Activated naive CD4-positive, alpha-beta T cell treated with anti-CD3 and anti-CD28 coated beads, Interleukin-2, amount 50 U/mL, for 24 hours (primary cell): ENCODE measurements around the gene SIPA1.

Source experiments
- H3K27ac Mint-ChIP-seq: one replicate; pipeline ENCODE4 v1.8.0; 2021; ENCODE audit warnings: mild to moderate bottlenecking, mixed read lengths
- H3K27me3 Mint-ChIP-seq: one replicate; pipeline ENCODE4 v1.8.0; 2021; ENCODE audit warnings: mixed read lengths
- H3K36me3 Mint-ChIP-seq: one replicate; pipeline ENCODE4 v1.8.0; 2021; ENCODE audit warnings: mixed read lengths
- H3K4me1 Mint-ChIP-seq: one replicate; pipeline ENCODE4 v1.8.0; 2021; ENCODE audit warnings: mixed read lengths
- H3K4me3 Mint-ChIP-seq: one replicate; pipeline ENCODE4 v1.8.0; 2021; ENCODE audit warnings: mild to moderate bottlenecking, mixed read lengths
- H3K9me3 Mint-ChIP-seq: one replicate; pipeline ENCODE4 v1.8.0; 2021; ENCODE audit warnings: mixed read lengths

SIPA1 gene

GRCh38 chr11:65616575-65617001 lies 21.3 kb upstream of the SIPA1 start:
- H3K4me3 Mint-ChIP-seq: peak overlapping the region; percentile 95
- no peaks in the 10 kb centered on the region for H3K27me3 Mint-ChIP-seq
- H3K9me3 Mint-ChIP-seq: no peaks in the 10 kb centered on the region
- H3K4me1 Mint-ChIP-seq: peaks cover 31% of the 10 kb centered on the region
- H3K36me3 Mint-ChIP-seq: peaks cover 6% of the 10 kb centered on the region
- peak overlapping the region; percentile 88 for H3K27ac Mint-ChIP-seq

DNA sequence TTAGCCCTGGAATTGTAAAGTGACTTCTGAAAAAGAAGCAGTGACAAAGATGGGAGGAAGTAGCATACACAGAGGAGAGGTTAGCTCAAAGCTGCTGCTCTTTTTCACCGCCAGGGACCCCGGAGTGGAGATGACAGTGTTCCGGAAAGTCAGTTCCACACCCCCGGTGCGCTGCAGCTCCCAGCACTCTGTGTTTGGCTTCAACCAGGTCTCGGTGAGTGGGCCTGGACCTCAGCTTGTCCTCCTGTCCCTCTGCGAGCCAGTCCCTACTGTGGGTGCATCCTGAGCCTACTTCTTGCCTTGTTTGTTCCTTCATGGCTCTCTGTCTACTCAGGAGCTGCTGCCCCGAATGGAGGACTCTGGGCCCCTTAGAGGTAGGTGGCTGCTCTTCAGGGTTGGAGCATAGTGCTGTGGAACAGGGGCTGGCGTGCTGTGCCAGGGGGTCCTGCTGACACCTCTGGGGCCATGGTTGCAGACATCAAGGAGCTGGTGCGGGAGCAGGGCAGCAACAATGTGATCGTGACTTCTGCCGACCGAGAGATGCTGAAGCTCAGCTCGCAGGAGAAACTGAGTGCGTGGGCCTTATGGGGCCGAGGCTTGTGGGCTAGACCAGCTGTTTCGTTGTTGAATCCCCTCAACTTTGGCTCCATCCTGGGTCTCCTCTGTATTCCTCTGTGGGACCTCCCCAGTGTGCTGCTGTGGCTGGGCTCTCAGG lies 20.6 kb upstream of the SIPA1 start:
- Mint-ChIP-seq H3K27ac (peak overlapping the region; percentile 88), H3K4me3 (peak overlapping the region; percentile 95), H3K4me1 (peaks cover 26% of the 10 kb centered on the region), H3K27me3 (no peaks in the 10 kb centered on the region), H3K36me3 (peaks cover 6% of the 10 kb centered on the region), H3K9me3 (no peaks in the 10 kb centered on the region)

- no peaks in the 10 kb centered on the region for H3K9me3 Mint-ChIP-seq
- no peaks in the 10 kb centered on the region for H3K27me3 Mint-ChIP-seq
- H3K4me3 Mint-ChIP-seq: no peak overlapping the region
- no peak overlapping the region for H3K27ac Mint-ChIP-seq
- peaks cover 22% of the 10 kb centered on the region for H3K4me1 Mint-ChIP-seq
- H3K36me3 Mint-ChIP-seq: peaks cover 8% of the 10 kb centered on the region
Observed at GRCh38 chr11:65617990-65618751, 19.7 kb upstream of the SIPA1 start.

DNA sequence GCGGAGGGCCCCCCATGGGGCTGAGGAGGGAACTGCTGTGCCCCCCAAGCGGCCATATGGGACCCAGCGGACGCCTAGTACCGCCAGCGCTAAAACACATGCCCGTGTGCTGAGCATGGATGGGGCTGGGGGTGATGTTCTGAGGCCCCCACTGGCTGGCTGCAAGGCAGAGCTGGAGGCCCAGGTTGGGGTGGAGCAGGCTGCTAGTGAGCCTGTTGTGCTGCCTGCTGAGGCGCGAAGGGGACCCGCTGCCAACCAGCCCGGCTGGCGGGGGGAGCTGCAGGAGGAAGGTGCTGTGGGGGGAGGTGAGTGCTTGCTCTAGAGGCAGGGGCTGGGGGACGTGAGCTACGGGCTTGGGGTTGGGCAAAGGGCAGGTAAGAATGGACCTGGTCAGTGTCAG lies 19.1 kb upstream of the SIPA1 start:
- no peak overlapping the region for H3K4me3 Mint-ChIP-seq
- peaks cover 8% of the 10 kb centered on the region for H3K36me3 Mint-ChIP-seq
- no peak overlapping the region for H3K27ac Mint-ChIP-seq
- H3K4me1 Mint-ChIP-seq: peaks cover 20% of the 10 kb centered on the region
- H3K9me3 Mint-ChIP-seq: no peaks in the 10 kb centered on the region
- no peaks in the 10 kb centered on the region for H3K27me3 Mint-ChIP-seq

DNA sequence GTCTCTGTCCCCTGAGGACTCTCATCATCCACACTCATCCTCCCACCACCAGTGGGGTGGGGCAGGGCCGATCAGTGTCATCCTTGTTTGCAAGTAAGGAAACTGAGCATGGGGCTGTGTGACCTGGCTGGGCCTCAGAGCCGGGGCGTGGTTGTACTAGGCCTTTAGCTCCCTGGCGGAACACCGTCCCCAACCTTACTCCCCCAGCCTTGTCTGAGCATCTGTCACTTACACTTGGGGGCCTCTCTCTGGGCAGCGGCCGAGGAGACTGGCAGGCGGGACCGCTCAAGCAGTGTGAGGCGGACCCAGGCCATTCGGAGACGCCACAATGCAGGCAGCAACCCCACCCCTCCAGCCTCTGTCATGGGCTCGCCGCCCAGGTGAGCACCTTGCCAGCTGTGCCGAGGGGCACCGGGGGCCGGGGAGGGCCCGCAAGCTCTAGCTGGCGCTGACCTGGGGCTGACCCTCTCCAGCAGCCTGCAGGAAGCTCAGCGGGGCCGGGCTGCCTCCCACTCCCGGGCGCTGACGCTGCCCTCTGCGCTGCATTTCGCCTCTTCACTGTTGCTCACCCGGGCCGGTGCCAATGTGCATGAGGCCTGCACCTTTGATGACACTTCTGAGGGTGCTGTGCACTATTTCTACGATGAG lies 18.5 kb upstream of the SIPA1 start:
- H3K27ac Mint-ChIP-seq: no peak overlapping the region
- no peaks in the 10 kb centered on the region for H3K9me3 Mint-ChIP-seq
- H3K4me1 Mint-ChIP-seq: peaks cover 20% of the 10 kb centered on the region
- no peak overlapping the region for H3K4me3 Mint-ChIP-seq
- H3K36me3 Mint-ChIP-seq: peaks cover 8% of the 10 kb centered on the region
- no peaks in the 10 kb centered on the region for H3K27me3 Mint-ChIP-seq

DNA sequence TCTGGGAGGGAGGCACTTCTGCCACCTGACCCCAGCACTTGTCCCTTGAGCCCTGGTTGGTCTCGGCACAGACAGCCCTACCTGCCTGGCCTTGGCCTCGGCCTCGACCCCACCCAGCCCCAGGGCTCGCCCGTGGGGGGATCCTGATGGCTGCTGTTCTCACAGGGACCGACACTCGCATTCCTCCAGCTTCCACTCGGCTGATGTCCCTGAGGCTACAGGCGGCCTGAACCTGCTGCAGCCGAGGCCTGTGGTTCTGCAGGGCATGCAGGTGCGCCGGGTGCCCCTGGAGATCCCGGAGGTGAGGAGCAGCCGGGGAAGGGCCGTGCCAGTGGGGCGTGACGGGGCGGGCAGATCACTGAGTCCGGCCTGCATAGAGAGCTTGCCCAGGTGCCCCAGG lies 17.2 kb upstream of the SIPA1 start:
- Mint-ChIP-seq H3K9me3 (no peaks in the 10 kb centered on the region), H3K4me3 (no peak overlapping the region), H3K4me1 (peaks cover 20% of the 10 kb centered on the region), H3K27ac (no peak overlapping the region), H3K36me3 (peaks cover 8% of the 10 kb centered on the region), H3K27me3 (no peaks in the 10 kb centered on the region)

GRCh38 chr11:65621460-65621859 lies 16.4 kb upstream of the SIPA1 start:
- Mint-ChIP-seq H3K36me3 (peaks cover 9% of the 10 kb centered on the region), H3K27me3 (no peaks in the 10 kb centered on the region), H3K4me3 (no peak overlapping the region), H3K4me1 (peaks cover 25% of the 10 kb centered on the region), H3K9me3 (no peaks in the 10 kb centered on the region), H3K27ac (no peak overlapping the region)

GRCh38 chr11:65622011-65622410 lies 15.9 kb upstream of the SIPA1 start:
- peaks cover 4% of the 10 kb centered on the region for H3K36me3 Mint-ChIP-seq
- H3K9me3 Mint-ChIP-seq: no peaks in the 10 kb centered on the region
- H3K4me1 Mint-ChIP-seq: peaks cover 19% of the 10 kb centered on the region
- no peak overlapping the region for H3K4me3 Mint-ChIP-seq
- H3K27me3 Mint-ChIP-seq: no peaks in the 10 kb centered on the region
- no peak overlapping the region for H3K27ac Mint-ChIP-seq

GRCh38 chr11:65623177-65623576 lies 14.7 kb upstream of the SIPA1 start:
- Mint-ChIP-seq H3K4me3 (no peak overlapping the region), H3K4me1 (peaks cover 12% of the 10 kb centered on the region), H3K9me3 (no peaks in the 10 kb centered on the region), H3K27me3 (no peaks in the 10 kb centered on the region), H3K36me3 (peaks cover 4% of the 10 kb centered on the region), H3K27ac (no peak overlapping the region)

DNA sequence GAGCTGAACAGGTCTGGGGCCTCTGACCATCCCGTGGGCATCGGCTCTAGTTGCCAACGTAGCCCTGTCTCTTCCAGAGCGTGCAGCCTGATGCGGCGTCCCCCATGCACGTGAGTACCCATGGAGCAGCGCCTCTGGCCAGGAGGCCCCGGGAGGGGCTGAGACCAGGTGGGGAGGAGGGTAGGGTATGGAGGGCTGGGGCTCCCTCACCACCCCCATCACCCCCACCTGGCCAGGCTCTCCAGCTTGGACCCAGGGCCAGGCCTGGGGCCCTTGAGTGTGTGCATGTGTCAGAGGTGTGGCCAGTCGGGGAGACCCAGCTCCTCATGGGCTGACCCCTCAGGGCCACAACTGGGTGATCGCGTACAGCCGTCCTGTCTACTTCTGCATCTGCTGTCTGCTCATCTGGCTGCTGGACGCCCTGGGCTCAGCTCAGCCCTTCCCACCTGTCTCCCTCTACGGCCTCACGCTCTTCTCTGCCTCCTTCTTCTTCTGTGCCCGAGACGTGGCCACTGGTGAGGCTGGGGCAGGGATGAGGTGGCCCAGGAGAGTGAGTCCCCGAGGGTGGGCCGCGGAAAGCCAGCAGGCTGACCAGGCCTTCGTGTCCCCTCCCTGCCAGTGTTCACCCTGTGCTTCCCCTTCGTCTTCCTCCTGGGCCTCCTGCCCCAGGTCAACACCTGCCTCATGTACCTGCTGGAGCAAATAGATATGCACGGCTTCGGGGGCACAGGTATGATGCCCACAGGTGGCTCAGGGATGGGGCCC lies 13.9 kb upstream of the SIPA1 start:
- no peak overlapping the region for H3K4me3 Mint-ChIP-seq
- no peaks in the 10 kb centered on the region for H3K9me3 Mint-ChIP-seq
- H3K27me3 Mint-ChIP-seq: no peaks in the 10 kb centered on the region
- no peak overlapping the region for H3K27ac Mint-ChIP-seq
- H3K36me3 Mint-ChIP-seq: peaks cover 4% of the 10 kb centered on the region
- H3K4me1 Mint-ChIP-seq: peaks cover 12% of the 10 kb centered on the region

DNA sequence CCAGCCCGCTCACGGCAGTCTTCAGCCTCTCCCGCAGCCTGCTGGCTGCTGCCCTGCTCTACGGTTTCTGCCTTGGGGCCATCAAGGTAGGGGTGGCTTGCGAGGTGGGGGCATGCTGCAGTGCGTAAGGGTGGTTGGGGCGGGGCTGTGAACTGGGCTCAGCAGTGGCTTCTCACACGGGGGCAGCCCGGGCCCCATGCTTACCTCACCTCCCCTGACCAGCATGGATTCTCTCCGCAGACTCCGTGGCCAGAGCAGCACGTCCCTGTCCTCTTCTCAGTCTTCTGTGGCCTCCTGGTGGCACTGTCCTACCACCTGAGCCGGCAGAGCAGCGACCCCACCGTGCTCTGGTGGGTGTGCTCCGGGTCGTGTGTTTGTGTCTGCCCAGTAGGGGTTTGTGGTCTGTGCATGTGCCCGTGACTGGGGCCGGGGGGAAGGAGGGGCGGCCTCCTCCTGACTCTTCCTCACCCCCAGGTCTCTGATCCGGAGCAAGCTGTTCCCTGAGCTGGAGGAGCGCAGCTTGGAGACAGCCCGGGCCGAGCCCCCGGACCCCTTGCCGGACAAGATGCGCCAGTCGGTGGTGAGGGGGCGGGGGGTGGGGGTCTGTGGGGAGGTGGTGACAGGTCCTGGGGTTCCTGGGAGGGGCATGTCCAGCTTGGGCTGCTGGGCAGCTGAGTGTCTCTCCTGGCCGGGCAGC lies 12.8 kb upstream of the SIPA1 start:
- no peaks in the 10 kb centered on the region for H3K9me3 Mint-ChIP-seq
- H3K4me1 Mint-ChIP-seq: peaks cover 9% of the 10 kb centered on the region
- no peak overlapping the region for H3K4me3 Mint-ChIP-seq
- H3K27me3 Mint-ChIP-seq: no peaks in the 10 kb centered on the region
- peaks cover 7% of the 10 kb centered on the region for H3K36me3 Mint-ChIP-seq
- H3K27ac Mint-ChIP-seq: no peak overlapping the region

GRCh38 chr11:65625628-65626342 lies 12.1 kb upstream of the SIPA1 start:
- no peaks in the 10 kb centered on the region for H3K9me3 Mint-ChIP-seq
- H3K36me3 Mint-ChIP-seq: peaks cover 7% of the 10 kb centered on the region
- peaks cover 9% of the 10 kb centered on the region for H3K4me1 Mint-ChIP-seq
- no peak overlapping the region for H3K4me3 Mint-ChIP-seq
- peak overlapping the region; percentile 30 for H3K27ac Mint-ChIP-seq
- no peaks in the 10 kb centered on the region for H3K27me3 Mint-ChIP-seq

- Mint-ChIP-seq H3K27me3 (no peaks in the 10 kb centered on the region), H3K27ac (no peak overlapping the region)
Observed at GRCh38 chr11:65627202-65627601, 10.7 kb upstream of the SIPA1 start.

DNA sequence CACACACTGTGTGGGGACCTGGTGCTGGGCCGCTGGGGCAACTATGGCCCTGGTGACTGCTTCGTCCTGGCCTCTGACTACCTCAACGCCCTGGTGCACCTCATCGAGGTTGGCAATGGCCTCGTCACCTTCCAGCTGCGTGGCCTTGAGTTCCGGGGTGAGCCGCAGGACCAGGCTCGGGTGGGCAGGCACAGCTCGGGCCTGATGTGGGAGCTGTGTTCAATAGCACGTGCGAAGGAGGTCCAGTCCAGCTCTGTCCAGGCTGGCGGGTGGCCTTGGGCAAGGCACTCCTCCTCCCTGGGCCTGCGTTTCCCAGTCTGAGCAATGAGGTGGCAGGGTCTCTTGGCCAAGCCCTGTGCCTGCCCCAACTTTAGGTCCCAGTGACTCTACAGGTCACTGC lies 8.3 kb upstream of the SIPA1 start:
- peaks cover 4% of the 10 kb centered on the region for H3K36me3 Mint-ChIP-seq

More at GRCh38 chr11:65627202-65627601, 10.7 kb upstream of the SIPA1 start:
- Mint-ChIP-seq H3K4me3 (no peak overlapping the region), H3K4me1 (peaks cover 9% of the 10 kb centered on the region), H3K9me3 (no peaks in the 10 kb centered on the region), H3K36me3 (peaks cover 7% of the 10 kb centered on the region)

More for the DNA sequence above, 8.3 kb upstream of the SIPA1 start:
- H3K4me1 Mint-ChIP-seq: peaks cover 16% of the 10 kb centered on the region
- H3K27ac Mint-ChIP-seq: no peak overlapping the region
- H3K4me3 Mint-ChIP-seq: no peak overlapping the region
- no peaks in the 10 kb centered on the region for H3K27me3 Mint-ChIP-seq
- no peaks in the 10 kb centered on the region for H3K9me3 Mint-ChIP-seq
